Neural cell (in vitro differentiated cells): ENCODE measurements around the gene MAGIX. TPM values are rescaled to one million over a fixed set of nuclear protein-coding genes. Genes with fewer than 3 reads are reported as not detected.

Source experiments
- H2AFZ ChIP-seq: fragments of 200-600, 300-800 bp; sonication (generic), shearing (Covaris generic); 2 replicates; pipeline ENCODE4 v1.6.0; 2014; ENCODE audit warnings: low read depth, mild to moderate bottlenecking, antibody characterized with exemption, low read length, moderate library complexity
- H3F3A ChIP-seq: fragments of 200-600 bp; shearing (Covaris generic); 2 replicates; pipeline ENCODE4 v1.6.1; 2016; ENCODE audit warnings: mild to moderate bottlenecking, moderate library complexity, mixed read lengths, antibody characterized with exemption, low read length; ENCODE audit not compliant: insufficient read depth, poor library complexity, severe bottlenecking
- H3K27ac ChIP-seq: fragments of 200-600, 300-800 bp; sonication (generic), shearing (Covaris generic); 2 replicates; pipeline ENCODE4 v1.5.1; 2014; ENCODE audit warnings: mild to moderate bottlenecking, low read length, moderate library complexity
- H3K27me3 ChIP-seq: fragments of 300-800, 200-600 bp; sonication (generic), shearing (Covaris generic); 2 replicates; pipeline ENCODE4 v1.6.0; 2014; ENCODE audit warnings: mild to moderate bottlenecking, low read depth, low read length, moderate library complexity; ENCODE audit not compliant: insufficient read depth
- H3K36me3 ChIP-seq: fragments of 300-800, 200-600 bp; sonication (generic), shearing (Covaris generic); 2 replicates; pipeline ENCODE4 v1.5.1; 2014; ENCODE audit warnings: mild to moderate bottlenecking, antibody characterized with exemption, low read length, moderate library complexity; ENCODE audit not compliant: insufficient read depth
- H3K4me2 ChIP-seq: fragments of 300-800, 200-600 bp; sonication (generic), shearing (Covaris generic); 2 replicates; pipeline ENCODE4 v1.6.0; 2014; ENCODE audit warnings: mild to moderate bottlenecking, low read length
- H3K4me3 ChIP-seq: fragments of 300-800, 200-600 bp; sonication (generic), shearing (Covaris generic); 2 replicates; pipeline ENCODE4 v1.5.1; 2014; ENCODE audit warnings: mild to moderate bottlenecking, low read length, moderate library complexity
- H3K79me2 ChIP-seq: fragments of 200-600 bp; shearing (Covaris generic); replicated peaks from 2 replicates; pipeline ENCODE4 v1.6.0; 2014; ENCODE audit warnings: mild to moderate bottlenecking, low read length, moderate library complexity; ENCODE audit not compliant: insufficient read depth
- H3K9ac ChIP-seq: fragments of 300-800, 200-600 bp; sonication (generic), shearing (Covaris generic); 2 replicates; pipeline ENCODE4 v1.6.1; 2016; ENCODE audit warnings: mild to moderate bottlenecking, low read length, mixed read lengths
- H3K9me2 ChIP-seq: fragments of 200-600 bp; shearing (Covaris generic); 2 replicates; pipeline ENCODE4 v1.6.1; 2016; ENCODE audit warnings: mild to moderate bottlenecking, low read length, mixed read lengths; ENCODE audit not compliant: insufficient read depth
- H3K9me3 ChIP-seq: fragments of 200-600, 300-800 bp; sonication (generic), shearing (Covaris generic); 2 replicates; pipeline ENCODE4 v1.6.1; 2016; ENCODE audit warnings: mild to moderate bottlenecking, mixed run types, low read length, moderate library complexity, mixed read lengths
- H4K20me1 ChIP-seq: fragments of 200-600 bp; shearing (Covaris generic); 2 replicates; pipeline ENCODE4 v1.6.1; 2016; ENCODE audit warnings: mild to moderate bottlenecking, mixed run types; ENCODE audit not compliant: insufficient read depth
- EP300 ChIP-seq: fragments of 450-650 bp; conservative IDR thresholded peaks from 2 replicates; pipeline ENCODE4 v1.6.1; 2014; ENCODE audit warnings: antibody characterized with exemption, mild to moderate bottlenecking, moderate library complexity; ENCODE audit not compliant: poor library complexity, severe bottlenecking
- EZH2 ChIP-seq: fragments of 200-600, 300-800 bp; shearing (Covaris generic), sonication (generic); IDR thresholded peaks from 2 replicates; pipeline ENCODE4 v1.6.1; 2014; ENCODE audit warnings: antibody characterized with exemption, low read length, borderline replicate concordance, mild to moderate bottlenecking; ENCODE audit not compliant: insufficient read depth, poor library complexity, severe bottlenecking
- MXI1 ChIP-seq: fragments of 450-650 bp; conservative IDR thresholded peaks from 2 replicates; pipeline ENCODE4 v1.6.1; 2014; ENCODE audit warnings: antibody characterized with exemption, mild to moderate bottlenecking; ENCODE audit not compliant: poor library complexity, severe bottlenecking
- POLR2AphosphoS5 ChIP-seq: IDR thresholded peaks from 2 replicates; pipeline ENCODE4 v1.6.1; 2012
- RAD21 ChIP-seq: fragments of 450-650 bp; conservative IDR thresholded peaks from 2 replicates; pipeline ENCODE4 v1.6.1; 2014; ENCODE audit warnings: antibody characterized with exemption, mild to moderate bottlenecking, moderate library complexity
- REST ChIP-seq: IDR thresholded peaks from 2 replicates; pipeline ENCODE4 v1.6.1; 2012; ENCODE audit warnings: borderline replicate concordance
- SMC3 ChIP-seq: fragments of 450-650 bp; conservative IDR thresholded peaks from 2 replicates; pipeline ENCODE4 v1.6.1; 2014; ENCODE audit warnings: antibody characterized with exemption, mild to moderate bottlenecking, moderate library complexity; ENCODE audit not compliant: poor library complexity
- TAF1 ChIP-seq: IDR thresholded peaks from 2 replicates; pipeline ENCODE4 v1.6.1; 2012; ENCODE audit warnings: low read depth
- polyA plus RNA-seq: library from polyadenylated mRNA; depleted of rRNA; stranded (reverse); fragments of >200 nt; gene quantifications from 2 replicates; pipeline ENCODE4 v1.2.3, GENCODE V29; 2014
- TF ChIP-seq, protein P1 (sequence below): fragments of 450-650 bp; IDR thresholded peaks from 2 replicates; pipeline ENCODE4 v1.5.1; 2014; ENCODE audit warnings: antibody characterized with exemption, mild to moderate bottlenecking, moderate library complexity; ENCODE audit not compliant: poor library complexity, severe bottlenecking

The MAGIX gene
- polyA plus RNA-seq, 1 donor from 2014 or later = 4.2 TPM

- Histone ChIP-seq H3K9me2 (no peaks in the 10 kb centered on the region), H3F3A (no peaks in the 10 kb centered on the region), H3K79me2 (no peaks in the 10 kb centered on the region), H3K4me3 (no peak overlapping the region), H3K27me3 (no peaks in the 10 kb centered on the region), H3K27ac (no peak overlapping the region), H3K4me2 (no peak overlapping the region), H3K9me3 (no peaks in the 10 kb centered on the region), H2AFZ (no peak overlapping the region), H3K36me3 (no peaks in the 10 kb centered on the region), H4K20me1 (no peaks in the 10 kb centered on the region), H3K9ac (no peak overlapping the region)
- TF ChIP-seq REST (no peak), EZH2 (no peak), EP300 (no peak), SMC3 (no peak), POLR2AphosphoS5 (no peak), RAD21 (no peak), MXI1 (no peak), TAF1 (no peak)
- TF ChIP-seq, protein P1, sequence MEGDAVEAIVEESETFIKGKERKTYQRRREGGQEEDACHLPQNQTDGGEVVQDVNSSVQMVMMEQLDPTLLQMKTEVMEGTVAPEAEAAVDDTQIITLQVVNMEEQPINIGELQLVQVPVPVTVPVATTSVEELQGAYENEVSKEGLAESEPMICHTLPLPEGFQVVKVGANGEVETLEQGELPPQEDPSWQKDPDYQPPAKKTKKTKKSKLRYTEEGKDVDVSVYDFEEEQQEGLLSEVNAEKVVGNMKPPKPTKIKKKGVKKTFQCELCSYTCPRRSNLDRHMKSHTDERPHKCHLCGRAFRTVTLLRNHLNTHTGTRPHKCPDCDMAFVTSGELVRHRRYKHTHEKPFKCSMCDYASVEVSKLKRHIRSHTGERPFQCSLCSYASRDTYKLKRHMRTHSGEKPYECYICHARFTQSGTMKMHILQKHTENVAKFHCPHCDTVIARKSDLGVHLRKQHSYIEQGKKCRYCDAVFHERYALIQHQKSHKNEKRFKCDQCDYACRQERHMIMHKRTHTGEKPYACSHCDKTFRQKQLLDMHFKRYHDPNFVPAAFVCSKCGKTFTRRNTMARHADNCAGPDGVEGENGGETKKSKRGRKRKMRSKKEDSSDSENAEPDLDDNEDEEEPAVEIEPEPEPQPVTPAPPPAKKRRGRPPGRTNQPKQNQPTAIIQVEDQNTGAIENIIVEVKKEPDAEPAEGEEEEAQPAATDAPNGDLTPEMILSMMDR = no peak
Measured at GRCh38 chrX:49187028-49187394, 24.5 kb downstream of the MAGIX start.

DNA sequence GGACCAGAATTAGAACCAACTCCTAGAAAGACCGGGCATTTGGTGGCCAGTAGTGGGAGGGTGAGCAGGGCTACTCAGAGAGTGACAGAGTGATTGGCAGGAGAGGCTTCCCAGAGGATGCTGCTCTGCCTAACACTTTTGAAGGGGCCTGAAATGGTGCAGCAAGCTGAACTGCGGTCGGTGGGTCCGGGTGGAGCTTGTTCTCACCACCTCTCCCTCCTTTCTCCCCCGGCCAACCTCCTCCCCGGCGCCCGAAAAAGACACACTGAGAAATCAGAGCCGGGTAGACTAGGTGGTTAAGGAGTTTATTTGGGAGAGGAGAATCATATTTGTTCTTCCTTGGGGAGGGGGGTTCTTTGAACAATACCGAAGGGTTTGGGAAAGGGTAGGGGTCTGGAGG lies 25.0 kb downstream of the MAGIX start:
- no peak for TF ChIP-seq TAF1
- no peak for TF ChIP-seq RAD21
- TF ChIP-seq, protein P1 = no peak
- no peak for TF ChIP-seq SMC3
- TF ChIP-seq EZH2 = no peak
- no peak for TF ChIP-seq EP300
- TF ChIP-seq REST = no peak
- no peak for TF ChIP-seq MXI1
- TF ChIP-seq POLR2AphosphoS5 = no peak

More for the DNA sequence above, 25.0 kb downstream of the MAGIX start:
- no peaks in the 10 kb centered on the region for H3K79me2 ChIP-seq
- no peaks in the 10 kb centered on the region for H3K36me3 ChIP-seq
- no peaks in the 10 kb centered on the region for H3K9me3 ChIP-seq
- no peak overlapping the region for H3K4me3 ChIP-seq
- no peak overlapping the region for H3K4me2 ChIP-seq
- H3K27me3 ChIP-seq = no peaks in the 10 kb centered on the region
- no peak overlapping the region for H3K27ac ChIP-seq
- no peak overlapping the region for H2AFZ ChIP-seq
- no peaks in the 10 kb centered on the region for H3F3A ChIP-seq
- H3K9ac ChIP-seq = no peak overlapping the region
- no peaks in the 10 kb centered on the region for H3K9me2 ChIP-seq
- no peaks in the 10 kb centered on the region for H4K20me1 ChIP-seq
